Naive thymus-derived CD4-positive, alpha-beta T cell (primary cell): ENCODE data around the gene KIF1B. TPM values are rescaled to one million over a fixed set of nuclear protein-coding genes. Genes with fewer than 3 reads are reported as not detected.
"Not testable (repeated sequence)": the region's sequence is repeated elsewhere in the genome, so short reads cannot be mapped to it uniquely, and the experiment has no call there.

Experiments used
- ATAC-seq: fragments of 150-1000 bp; cut with Tn5 transposase; 2 replicates; pipeline ENCODE4 v1.10.0; 2021; ENCODE audit warnings: mild to moderate bottlenecking, moderate library complexity
- CTCF ChIA-PET: fragments of 350-600 bp; sonication (Branson Sonifier 250); formaldehyde crosslinking; loops from one replicate; lab custom pipeline; 2021; ENCODE audit warnings: antibody characterized with exemption; lab: Charles Lee
- POLR2A ChIA-PET: fragments of 350-600 bp; sonication (Branson Sonifier 250); formaldehyde crosslinking; loops from one replicate; lab custom pipeline; 2021; ENCODE audit warnings: antibody characterized with exemption, inconsistent platforms; lab: Charles Lee
- DNase-seq, 9 donors: peaks; one replicate each; pipeline versions ENCODE4 v3.0.0 to v3.0.0-alpha.2; 2020 to 2022; ENCODE audit warnings: mixed read lengths in 1 of 9
- H3K27ac ChIP-seq: one replicate; pipeline ENCODE4 v1.7.0; 2013; ENCODE audit warnings: mild to moderate bottlenecking, low read depth, low read length, moderate library complexity
- H3K27me3 ChIP-seq, 2 donors: one replicate each; pipeline ENCODE4 v1.7.0; 2013; ENCODE audit warnings: low read length in 2 of 2, mild to moderate bottlenecking in 2 of 2, moderate library complexity in 2 of 2; ENCODE audit not compliant: control insufficient read depth in 2 of 2, insufficient read depth in 2 of 2
- H3K36me3 ChIP-seq, 3 experiments: 1 replicate in 2 of 3; 2 replicates in 1 of 3; pipeline ENCODE4 v1.7.0; 2013; ENCODE audit warnings: low read length in 3 of 3, mild to moderate bottlenecking in 3 of 3, moderate library complexity in 1 of 3; ENCODE audit not compliant: insufficient read depth in 3 of 3, control insufficient read depth in 2 of 3
- H3K4me1 ChIP-seq, 2 donors: one replicate each; pipeline ENCODE4 v1.7.0; 2013; ENCODE audit warnings: low read length in 2 of 2, mild to moderate bottlenecking in 2 of 2, moderate library complexity in 1 of 2; ENCODE audit not compliant: control insufficient read depth in 2 of 2, insufficient read depth in 2 of 2
- H3K4me3 ChIP-seq: 2 replicates; pipeline ENCODE4 v1.7.0; 2013; ENCODE audit warnings: mild to moderate bottlenecking, low read length
- H3K9me3 ChIP-seq, 3 experiments: 1 replicate in 2 of 3; 2 replicates in 1 of 3; pipeline ENCODE4 v1.7.0; 2013; ENCODE audit warnings: low read length in 3 of 3; ENCODE audit not compliant: control insufficient read depth in 2 of 3
- H3K27ac Mint-ChIP-seq, 9 donors: one replicate each; pipeline ENCODE4 v1.8.0; 2020 to 2022; ENCODE audit warnings: mixed read lengths in 9 of 9, mild to moderate bottlenecking in 8 of 9, moderate library complexity in 5 of 9, inconsistent platforms in 2 of 9
- H3K27me3 Mint-ChIP-seq, 5 donors: one replicate each; pipeline ENCODE4 v1.8.0; 2021 to 2022; ENCODE audit warnings: mixed read lengths in 5 of 5, mild to moderate bottlenecking in 1 of 5
- H3K36me3 Mint-ChIP-seq, 5 donors: one replicate each; pipeline ENCODE4 v1.8.0; 2020 to 2022; ENCODE audit warnings: mixed read lengths in 5 of 5, mild to moderate bottlenecking in 3 of 5, inconsistent platforms in 1 of 5
- H3K4me1 Mint-ChIP-seq, 7 donors: one replicate each; pipeline ENCODE4 v1.8.0; 2020 to 2022; ENCODE audit warnings: mixed read lengths in 7 of 7, mild to moderate bottlenecking in 3 of 7, inconsistent platforms in 1 of 7
- H3K4me3 Mint-ChIP-seq, 10 donors: one replicate each; pipeline ENCODE4 v1.8.0; 2020 to 2022; ENCODE audit warnings: mild to moderate bottlenecking in 10 of 10, mixed read lengths in 10 of 10, moderate library complexity in 6 of 10, inconsistent platforms in 2 of 10
- H3K9me3 Mint-ChIP-seq, 11 donors: one replicate each; pipeline ENCODE4 v1.8.0; 2020 to 2022; ENCODE audit warnings: mixed read lengths in 11 of 11, mild to moderate bottlenecking in 4 of 11, inconsistent platforms in 1 of 11, moderate library complexity in 1 of 11
- intact Hi-C, 2 donors: fragments of 100-400 bp; cut with micrococcal nuclease; formaldehyde crosslinking; loops; one replicate each; pipeline ENCODE4 v1.15.1; 2023
- polyA plus RNA-seq, 2 donors: library from polyadenylated mRNA; unstranded; fragments of 300-500 nt; fragmentation: Illumina TruSeq; gene quantifications; one replicate each; pipeline ENCODE4 v1.2.3, GENCODE V29; 2021
- total RNA-seq, 6 experiments: library from RNA in 5 of 6; stranded (reverse) in 5 of 6; gene quantifications; 1 replicate in 5 of 6; 2 replicates in 1 of 6; pipeline ENCODE4 v1.2.3 and lab custom pipeline; 2021 to 2026

The KIF1B gene
- total and polyA plus RNA-seq, 7 experiments from 2014 or later, result 1.8 to 21.6 (median 11.5) TPM

- H3K9me3 ChIP-seq, result no peaks in the 10 kb centered on the region
- H3K27ac Mint-ChIP-seq, result peak overlapping the region in 6 of 9 donors; percentile 41 to 82 (median 68)
- H3K27me3 Mint-ChIP-seq, result peaks cover 0 to 6% (median 0%) of the 10 kb centered on the region in 5 donors
- H3K4me1 ChIP-seq, result peaks cover 5 to 15% of the 10 kb centered on the region in 2 donors
- DNase-seq (no peak), ATAC-seq (no peak)
- H3K27me3 ChIP-seq, result peaks cover 0 to 4% of the 10 kb centered on the region in 2 donors
- intact Hi-C loops, result loop anchor here (5.0 to 10.0 kb wide), 3 partner anchors 72 to 282 kb away; partner anchors contain the start of genes DFFA (in 1 of the 2) and PEX14 (in 1 of the 2)
- no peak overlapping the region for H3K27ac ChIP-seq
- H3K36me3 ChIP-seq, result no peaks in the 10 kb centered on the region
- peak overlapping the region; percentile 59 to 90 (median 75) for H3K4me3 Mint-ChIP-seq
- no peaks in the 10 kb centered on the region for H3K9me3 Mint-ChIP-seq
- H3K4me3 ChIP-seq, result no peak overlapping the region
- peaks cover 19 to 55% (median 35%) of the 10 kb centered on the region in 7 donors for H3K4me1 Mint-ChIP-seq
- no peaks in the 10 kb centered on the region for H3K36me3 Mint-ChIP-seq
- ChIA-PET POLR2A (no interaction called here), CTCF (interaction anchor here (0.6 to 1.0 kb wide), 2 partner anchors 22 to 217 kb away, joined by 3 read pairs; no protein-coding TSS in a partner anchor)
These were observed 2.1 kb downstream of the KIF1B start for GRCh38 chr1:10212476-10212875.

GRCh38 chr1:10213186-10213705 lies 2.9 kb downstream of the KIF1B start:
- Mint-ChIP-seq H3K27me3 (peaks cover 0 to 6% (median 0%) of the 10 kb centered on the region in 5 donors), H3K36me3 (no peaks in the 10 kb centered on the region), H3K27ac (peak overlapping the region in 1 of 9 donors; percentile 69), H3K4me3 (no peak overlapping the region), H3K4me1 (peaks cover 22 to 62% (median 42%) of the 10 kb centered on the region in 7 donors), H3K9me3 (no peaks in the 10 kb centered on the region)
- Histone ChIP-seq H3K4me3 (no peak overlapping the region), H3K36me3 (no peaks in the 10 kb centered on the region), H3K9me3 (no peaks in the 10 kb centered on the region), H3K27ac (no peak overlapping the region), H3K4me1 (peaks cover 5 to 15% of the 10 kb centered on the region in 2 donors), H3K27me3 (peaks cover 0 to 4% of the 10 kb centered on the region in 2 donors)
- intact Hi-C loops, result loop anchor here (5.0 to 10.0 kb wide), 3 partner anchors 72 to 282 kb away; partner anchors contain the start of genes DFFA (in 1 of the 2) and PEX14 (in 1 of the 2)
- ChIA-PET POLR2A (no interaction called here), CTCF (interaction anchor here (0.6 to 1.0 kb wide), 2 partner anchors 216 to 234 kb away, joined by 3 read pairs; no protein-coding TSS in a partner anchor)
- ATAC-seq (no peak), DNase-seq (no peak)

GRCh38 chr1:10216090-10216749 lies 5.8 kb downstream of the KIF1B start:
- H3K36me3 Mint-ChIP-seq, result no peaks in the 10 kb centered on the region
- H3K4me3 ChIP-seq, result no peak overlapping the region
- POLR2A ChIA-PET, result no interaction called here
- intact Hi-C loops, result loop anchor here in 1 of 2 donors (10.0 kb wide), 2 partner anchors 69 to 279 kb away; no protein-coding TSS in a partner anchor
- CTCF ChIA-PET, result no interaction called here
- DNase-seq (no peak), ATAC-seq (no peak)
- peak overlapping the region in 5 of 10 donors; percentile 3 to 59 (median 18) for H3K4me3 Mint-ChIP-seq
- H3K9me3 ChIP-seq, result no peaks in the 10 kb centered on the region
- no peaks in the 10 kb centered on the region for H3K36me3 ChIP-seq
- peaks cover 0 to 5% of the 10 kb centered on the region in 2 donors for H3K4me1 ChIP-seq
- H3K27me3 Mint-ChIP-seq, result no peaks in the 10 kb centered on the region
- peaks cover 17 to 49% (median 32%) of the 10 kb centered on the region in 7 donors for H3K4me1 Mint-ChIP-seq
- no peak overlapping the region for H3K27ac ChIP-seq
- no peaks in the 10 kb centered on the region for H3K9me3 Mint-ChIP-seq
- H3K27me3 ChIP-seq, result no peaks in the 10 kb centered on the region
- peak overlapping the region in 4 of 9 donors; percentile 13 to 84 (median 42) for H3K27ac Mint-ChIP-seq

- H3K27me3 Mint-ChIP-seq, result no peaks in the 10 kb centered on the region
- no peaks in the 10 kb centered on the region for H3K9me3 Mint-ChIP-seq
- Histone ChIP-seq H3K36me3 (no peaks in the 10 kb centered on the region), H3K4me1 (no peaks in the 10 kb centered on the region), H3K9me3 (no peaks in the 10 kb centered on the region), H3K27me3 (no peaks in the 10 kb centered on the region), H3K4me3 (no peak overlapping the region), H3K27ac (no peak overlapping the region)
- H3K27ac Mint-ChIP-seq, result peak overlapping the region in 1 of 9 donors; percentile 14
- ChIA-PET CTCF (no interaction called here), POLR2A (interaction anchor here (0.6 kb wide), 1 partner anchor 1801 kb away, joined by 3 read pairs; no protein-coding TSS in a partner anchor)
- ATAC-seq (no peak), DNase-seq (no peak)
- H3K36me3 Mint-ChIP-seq, result no peaks in the 10 kb centered on the region
- intact Hi-C loops, result loop anchor here in 1 of 2 donors (10.0 kb wide), 2 partner anchors 67 to 277 kb away; no protein-coding TSS in a partner anchor
- no peak overlapping the region for H3K4me3 Mint-ChIP-seq
- H3K4me1 Mint-ChIP-seq, result peaks cover 9 to 36% (median 23%) of the 10 kb centered on the region in 7 donors
These were observed 7.5 kb downstream of the KIF1B start for GRCh38 chr1:10217748-10218441.

GRCh38 chr1:10220200-10220599 lies 9.8 kb downstream of the KIF1B start:
- Mint-ChIP-seq H3K27ac (no peak overlapping the region), H3K9me3 (no peaks in the 10 kb centered on the region), H3K27me3 (no peaks in the 10 kb centered on the region), H3K4me1 (peaks cover 9 to 27% (median 21%) of the 10 kb centered on the region in 7 donors), H3K4me3 (no peak overlapping the region), H3K36me3 (no peaks in the 10 kb centered on the region)
- Histone ChIP-seq H3K4me1 (no peaks in the 10 kb centered on the region), H3K36me3 (no peaks in the 10 kb centered on the region), H3K27ac (no peak overlapping the region), H3K9me3 (no peaks in the 10 kb centered on the region), H3K27me3 (no peaks in the 10 kb centered on the region), H3K4me3 (no peak overlapping the region)
- ChIA-PET CTCF (interaction anchor here (0.8 kb wide), 1 partner anchor 11 kb away, joined by 3 read pairs; no protein-coding TSS in a partner anchor), POLR2A (interaction anchor here (0.8 kb wide), 1 partner anchor 10 kb away, joined by 4 read pairs; the partner anchor contains the start of gene KIF1B)
- intact Hi-C loops, result no loop called here
- no peak for ATAC-seq
- DNase-seq, result no peak

- H3K9me3 ChIP-seq, intact Hi-C loops, H3K4me3 ChIP-seq, H3K27ac ChIP-seq, H3K9me3 Mint-ChIP-seq, H3K36me3 ChIP-seq, H3K27ac Mint-ChIP-seq, ATAC-seq, DNase-seq, H3K27me3 ChIP-seq, H3K4me3 Mint-ChIP-seq, H3K4me1 ChIP-seq, H3K27me3 Mint-ChIP-seq, H3K36me3 Mint-ChIP-seq: not testable (repeated sequence)
- POLR2A ChIA-PET, result interaction anchor here (0.8 kb wide), 1 partner anchor 11 kb away, joined by 4 read pairs; the partner anchor contains the start of gene KIF1B
- peaks cover 13 to 23% (median 20%) of the 10 kb centered on the region in 7 donors for H3K4me1 Mint-ChIP-seq
- CTCF ChIA-PET, result interaction anchor here (0.8 to 1.1 kb wide), 2 partner anchors 11 to 12 kb away, joined by 3 read pairs; no protein-coding TSS in a partner anchor
These were observed 10.3 kb downstream of the KIF1B start for GRCh38 chr1:10220657-10221056.
